SIG-M5 treated with dmso at 0.1 percent for 504 hours (cell line): ENCODE results near the gene CEP128.

ENCODE experiments used
- DNase-seq: peaks from one replicate; lab custom pipeline; 2025; ENCODE audit not compliant: unreplicated experiment; lab: John Stamatoyannopoulos, UW

CEP128 gene

GRCh38 chr14:80621701-80622100 is 319.8 kb downstream of the CEP128 start:
- no peak for DNase-seq

- DNase-seq: no peak
These were observed 321.1 kb downstream of the CEP128 start for GRCh38 chr14:80620434-80620833.

- DNase-seq: no peak
These were observed 322.7 kb downstream of the CEP128 start for GRCh38 chr14:80618751-80619329.

GRCh38 chr14:80615831-80616230 is 325.7 kb downstream of the CEP128 start:
- DNase-seq: no peak

GRCh38 chr14:80609055-80609454 is 332.5 kb downstream of the CEP128 start:
- no peak for DNase-seq

GRCh38 chr14:80608563-80608962 is 333.0 kb downstream of the CEP128 start:
- DNase-seq: no peak

- no peak for DNase-seq
These were observed 333.9 kb downstream of the CEP128 start for GRCh38 chr14:80607430-80608190.

GRCh38 chr14:80606347-80606772 is 335.2 kb downstream of the CEP128 start:
- DNase-seq: no peak

GRCh38 chr14:80605536-80605935 is 336.0 kb downstream of the CEP128 start:
- no peak for DNase-seq

GRCh38 chr14:80602946-80603345 is 338.6 kb downstream of the CEP128 start:
- DNase-seq: no peak

GRCh38 chr14:80587096-80587724 is 354.3 kb downstream of the CEP128 start:
- peak; percentile 41 for DNase-seq

GRCh38 chr14:80586131-80586530 is 355.4 kb downstream of the CEP128 start:
- DNase-seq: no peak

GRCh38 chr14:80585506-80585835 is 356.1 kb downstream of the CEP128 start:
- DNase-seq: no peak

GRCh38 chr14:80584744-80585505 is 356.6 kb downstream of the CEP128 start:
- DNase-seq: peak; percentile 4

GRCh38 chr14:80577599-80577998 is 363.9 kb downstream of the CEP128 start:
- no peak for DNase-seq

GRCh38 chr14:80576401-80576800 is 365.1 kb downstream of the CEP128 start:
- DNase-seq: no peak

- no peak for DNase-seq
These were observed 365.8 kb downstream of the CEP128 start for GRCh38 chr14:80575763-80576162.

- DNase-seq: no peak
These were observed 368.9 kb downstream of the CEP128 start for GRCh38 chr14:80572666-80573065.

GRCh38 chr14:80570930-80571298 is 370.6 kb downstream of the CEP128 start:
- DNase-seq: no peak

- DNase-seq: peak; percentile 2
These were observed 373.5 kb downstream of the CEP128 start for GRCh38 chr14:80567905-80568536.

GRCh38 chr14:80565001-80565400 is 376.5 kb downstream of the CEP128 start:
- no peak for DNase-seq
